ENCODE data around the gene SLC6A15.

- TF ChIP-seq CTCF (conservative IDR thresholded peaks at IDR 0.05 in 1 of 2, IDR thresholded peaks at IDR 0.05 in 1 of 2; ENCODE audit: low read depth in 1 of 2, low read length in 2 of 2) (no peak), EZH2 (IDR thresholded peaks at IDR 0.05; ENCODE audit: low read length, missing control alignments) (no peak)
Observed at GRCh38 chr12:84920331-84920730, 7.7 kb upstream of the SLC6A15 start.

All from fibroblast of lung (primary cell).